Stimulated activated naive B cell treated with anti-CD40 and anti-IgM and Interleukin-4, amounts not matched to agents 10 μg/mL and 1 μg/mL and 100 μg/mL, for 72 hours (primary cell): ENCODE data around the gene HPSE2.

Source experiments
- ATAC-seq, 2 donors: fragments of 150-1000 bp; cut with Tn5 transposase; replicated peaks; 2 replicates each; pipeline ENCODE4 v1.10.0; 2021; ENCODE audit warnings: moderate library complexity in 1 of 2
- DNase-seq: peaks from one replicate; pipeline ENCODE4 v3.0.0; 2021
- H3K27ac Mint-ChIP-seq: one replicate; pipeline ENCODE4 v1.8.0; 2022; ENCODE audit warnings: mild to moderate bottlenecking, mixed read lengths
- H3K27me3 Mint-ChIP-seq, 2 donors: one replicate each; pipeline ENCODE4 v1.8.0; 2022; ENCODE audit warnings: mixed read lengths in 2 of 2
- H3K36me3 Mint-ChIP-seq, 2 donors: one replicate each; pipeline ENCODE4 v1.8.0; 2022; ENCODE audit warnings: mixed read lengths in 2 of 2, mild to moderate bottlenecking in 1 of 2
- H3K4me1 Mint-ChIP-seq, 2 donors: one replicate each; pipeline ENCODE4 v1.8.0; 2022; ENCODE audit warnings: mixed read lengths in 2 of 2, mild to moderate bottlenecking in 1 of 2
- H3K4me3 Mint-ChIP-seq, 2 donors: one replicate each; pipeline ENCODE4 v1.8.0; 2022; ENCODE audit warnings: mild to moderate bottlenecking in 2 of 2, mixed read lengths in 2 of 2, moderate library complexity in 1 of 2
- H3K9me3 Mint-ChIP-seq, 2 donors: one replicate each; pipeline ENCODE4 v1.8.0; 2022; ENCODE audit warnings: mixed read lengths in 2 of 2, mild to moderate bottlenecking in 1 of 2

The HPSE2 gene

GRCh38 chr10:98852686-98853085 lies 383.0 kb downstream of the HPSE2 start:
- Mint-ChIP-seq H3K36me3 (no peaks in the 10 kb centered on the region), H3K27ac (no peak overlapping the region), H3K9me3 (no peaks in the 10 kb centered on the region), H3K4me1 (no peaks in the 10 kb centered on the region), H3K27me3 (peaks cover 13 to 18% of the 10 kb centered on the region in 2 donors), H3K4me3 (no peak overlapping the region)
- DNase-seq (no peak), ATAC-seq (no peak)

GRCh38 chr10:98848361-98848760 lies 387.3 kb downstream of the HPSE2 start:
- ATAC-seq (no peak), DNase-seq (no peak)
- H3K4me1 Mint-ChIP-seq = no peaks in the 10 kb centered on the region
- H3K27ac Mint-ChIP-seq = no peak overlapping the region
- H3K9me3 Mint-ChIP-seq = no peaks in the 10 kb centered on the region
- peaks cover 11 to 21% of the 10 kb centered on the region in 2 donors for H3K27me3 Mint-ChIP-seq
- no peak overlapping the region for H3K4me3 Mint-ChIP-seq
- H3K36me3 Mint-ChIP-seq = no peaks in the 10 kb centered on the region

GRCh38 chr10:98846787-98847186 lies 388.9 kb downstream of the HPSE2 start:
- H3K27ac Mint-ChIP-seq = no peak overlapping the region
- H3K4me3 Mint-ChIP-seq = no peak overlapping the region
- DNase-seq (no peak), ATAC-seq (no peak)
- no peaks in the 10 kb centered on the region for H3K36me3 Mint-ChIP-seq
- no peaks in the 10 kb centered on the region for H3K4me1 Mint-ChIP-seq
- peaks cover 4 to 19% of the 10 kb centered on the region in 2 donors for H3K27me3 Mint-ChIP-seq
- no peaks in the 10 kb centered on the region for H3K9me3 Mint-ChIP-seq

- Mint-ChIP-seq H3K4me1 (no peaks in the 10 kb centered on the region), H3K9me3 (no peaks in the 10 kb centered on the region), H3K27me3 (peaks cover 6 to 25% of the 10 kb centered on the region in 2 donors), H3K27ac (no peak overlapping the region), H3K36me3 (no peaks in the 10 kb centered on the region), H3K4me3 (no peak overlapping the region)
- ATAC-seq = no peak
- no peak for DNase-seq
Measured at GRCh38 chr10:98833542-98833941, 402.1 kb downstream of the HPSE2 start.

DNA sequence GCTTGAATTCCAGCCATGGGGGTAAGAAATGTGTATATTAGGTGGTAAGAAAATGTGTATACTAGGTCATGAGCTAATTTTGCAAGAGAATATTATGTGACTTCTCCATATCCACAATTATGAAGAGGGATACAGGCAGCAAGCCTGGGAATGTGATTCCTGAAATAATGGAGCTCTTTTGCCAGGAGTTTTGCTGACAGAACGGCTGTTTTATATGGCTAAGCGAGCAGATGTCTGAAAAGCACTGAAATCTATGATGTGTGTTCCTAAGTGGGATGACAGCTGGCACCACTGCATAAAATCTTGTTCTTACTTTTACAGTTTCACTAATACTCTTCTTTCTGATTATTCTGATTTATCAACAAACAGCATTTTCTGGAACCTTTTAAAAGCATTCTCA lies 402.9 kb downstream of the HPSE2 start:
- Mint-ChIP-seq H3K27ac (no peak overlapping the region), H3K9me3 (peaks cover 0 to 2% of the 10 kb centered on the region in 2 donors), H3K4me1 (no peaks in the 10 kb centered on the region), H3K36me3 (no peaks in the 10 kb centered on the region), H3K27me3 (peaks cover 8 to 31% of the 10 kb centered on the region in 2 donors), H3K4me3 (no peak overlapping the region)
- ATAC-seq = no peak
- DNase-seq = no peak

DNA sequence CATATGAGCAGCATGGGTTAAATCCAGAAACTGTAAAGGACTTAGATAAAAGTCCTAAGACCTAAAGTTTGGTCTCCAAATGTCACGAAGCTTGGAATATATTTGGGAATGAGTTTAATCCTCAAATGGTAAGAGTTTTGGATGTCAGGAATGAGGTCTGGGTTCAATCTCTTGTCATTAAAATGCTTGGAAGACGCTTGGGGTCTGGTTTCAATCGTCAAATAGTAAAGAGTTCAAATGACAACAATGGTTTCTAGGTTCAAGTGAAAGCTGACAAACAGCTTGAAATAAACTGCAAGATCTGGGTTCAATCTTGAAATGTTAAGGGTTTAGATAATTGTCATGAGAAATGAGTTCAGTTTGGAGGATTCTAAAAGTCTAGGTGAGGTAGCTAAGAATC lies 403.5 kb downstream of the HPSE2 start:
- Mint-ChIP-seq H3K27me3 (peaks cover 8 to 31% of the 10 kb centered on the region in 2 donors), H3K9me3 (peaks cover 0 to 2% of the 10 kb centered on the region in 2 donors), H3K4me1 (no peaks in the 10 kb centered on the region), H3K36me3 (no peaks in the 10 kb centered on the region), H3K4me3 (no peak overlapping the region), H3K27ac (no peak overlapping the region)
- DNase-seq = no peak
- no peak for ATAC-seq

DNA sequence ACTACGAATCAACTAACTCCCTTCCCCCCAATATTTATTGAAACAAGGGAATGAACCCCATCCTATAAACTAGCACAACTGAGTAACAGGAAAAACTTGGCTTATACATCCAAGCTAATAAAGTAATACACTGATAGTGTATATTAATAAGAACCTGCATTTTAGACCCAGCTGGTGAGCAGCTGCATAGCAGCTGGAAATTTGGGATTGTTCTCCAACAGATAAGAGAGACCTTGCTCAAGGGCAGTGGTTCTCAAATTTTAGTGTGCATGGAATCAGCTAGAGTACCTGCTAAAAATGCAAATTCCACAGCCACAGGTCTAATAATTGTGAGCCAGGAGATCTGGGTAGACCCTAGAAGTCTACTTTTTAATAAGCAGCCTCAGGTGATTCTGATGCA lies 404.3 kb downstream of the HPSE2 start:
- Mint-ChIP-seq H3K4me3 (no peak overlapping the region), H3K27ac (no peak overlapping the region), H3K4me1 (no peaks in the 10 kb centered on the region), H3K36me3 (no peaks in the 10 kb centered on the region), H3K9me3 (peaks cover 0 to 2% of the 10 kb centered on the region in 2 donors), H3K27me3 (peaks cover 8 to 31% of the 10 kb centered on the region in 2 donors)
- ATAC-seq = no peak
- no peak for DNase-seq

GRCh38 chr10:98825741-98826140 lies 409.9 kb downstream of the HPSE2 start:
- Mint-ChIP-seq H3K9me3 (peaks cover 0 to 2% of the 10 kb centered on the region in 2 donors), H3K27ac (no peak overlapping the region), H3K27me3 (peaks cover 8 to 23% of the 10 kb centered on the region in 2 donors), H3K4me1 (no peaks in the 10 kb centered on the region), H3K4me3 (no peak overlapping the region), H3K36me3 (no peaks in the 10 kb centered on the region)
- DNase-seq (no peak), ATAC-seq (no peak)

DNA sequence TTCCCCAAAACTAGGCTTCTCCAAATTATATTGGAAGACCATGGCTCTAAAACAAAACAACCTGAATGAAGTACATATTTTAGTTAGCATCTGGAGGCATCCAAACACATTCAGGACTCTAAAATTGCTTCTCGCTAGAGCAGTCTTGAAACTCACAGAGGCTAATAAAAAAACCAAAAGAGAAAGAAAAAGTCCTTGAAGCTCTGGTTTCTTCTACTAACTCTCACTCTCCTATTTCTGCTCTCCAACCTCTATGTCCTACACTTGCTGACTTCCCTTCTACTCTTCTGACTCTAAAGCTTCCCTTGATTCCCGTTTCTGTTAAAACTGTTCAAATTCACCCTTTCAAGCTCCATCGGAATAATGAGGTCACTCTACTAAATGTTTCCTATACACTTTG lies 418.3 kb downstream of the HPSE2 start:
- ATAC-seq (no peak), DNase-seq (no peak)
- no peaks in the 10 kb centered on the region for H3K36me3 Mint-ChIP-seq
- no peaks in the 10 kb centered on the region for H3K9me3 Mint-ChIP-seq
- no peaks in the 10 kb centered on the region for H3K4me1 Mint-ChIP-seq
- H3K27ac Mint-ChIP-seq = no peak overlapping the region
- H3K27me3 Mint-ChIP-seq = peaks cover 7 to 10% of the 10 kb centered on the region in 2 donors
- H3K4me3 Mint-ChIP-seq = no peak overlapping the region

- H3K4me3 Mint-ChIP-seq = no peak overlapping the region
- H3K27me3 Mint-ChIP-seq = peaks cover 6 to 15% of the 10 kb centered on the region in 2 donors
- DNase-seq (no peak), ATAC-seq (no peak)
- H3K27ac Mint-ChIP-seq = no peak overlapping the region
- H3K36me3 Mint-ChIP-seq = no peaks in the 10 kb centered on the region
- H3K4me1 Mint-ChIP-seq = no peaks in the 10 kb centered on the region
- H3K9me3 Mint-ChIP-seq = no peaks in the 10 kb centered on the region
Measured at GRCh38 chr10:98815039-98815885, 420.4 kb downstream of the HPSE2 start.

GRCh38 chr10:98814470-98814869 lies 421.2 kb downstream of the HPSE2 start:
- no peak for DNase-seq
- no peaks in the 10 kb centered on the region for H3K4me1 Mint-ChIP-seq
- H3K4me3 Mint-ChIP-seq = no peak overlapping the region

DNA sequence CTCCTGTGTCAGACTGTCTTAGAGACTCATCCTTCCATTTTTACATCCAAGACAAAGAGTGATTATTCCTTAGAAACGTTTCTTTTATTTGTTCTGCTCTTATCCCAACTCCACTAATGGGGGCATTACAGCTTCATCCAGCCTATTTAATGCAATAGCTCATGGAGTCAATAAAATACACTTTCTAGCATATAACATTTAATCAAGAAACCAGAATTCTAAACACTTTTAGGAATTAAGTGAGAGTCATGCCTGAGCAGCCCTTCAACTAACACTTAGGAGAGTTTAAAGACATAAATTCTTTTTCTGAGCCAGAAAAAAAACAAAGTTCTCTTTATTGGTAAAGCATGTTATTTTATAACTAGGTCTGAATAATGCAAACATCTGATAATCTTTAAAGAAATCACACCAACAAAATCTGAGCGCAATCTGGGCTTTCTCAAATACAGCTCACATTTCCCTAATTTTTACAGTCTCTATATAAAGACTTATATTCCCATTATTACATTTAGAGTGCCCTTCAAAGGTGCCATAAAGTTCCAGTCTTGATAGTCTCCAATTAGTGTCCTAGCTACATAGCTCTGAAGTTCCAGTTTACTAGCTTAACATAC lies 427.3 kb downstream of the HPSE2 start:
- H3K27ac Mint-ChIP-seq = no peak overlapping the region
- no peaks in the 10 kb centered on the region for H3K4me1 Mint-ChIP-seq
- no peaks in the 10 kb centered on the region for H3K9me3 Mint-ChIP-seq
- DNase-seq = no peak
- H3K36me3 Mint-ChIP-seq = no peaks in the 10 kb centered on the region
- no peak for ATAC-seq
- no peak overlapping the region for H3K4me3 Mint-ChIP-seq
- H3K27me3 Mint-ChIP-seq = peaks cover 11 to 19% of the 10 kb centered on the region in 2 donors

More at GRCh38 chr10:98814470-98814869, 421.2 kb downstream of the HPSE2 start:
- H3K9me3 Mint-ChIP-seq = no peaks in the 10 kb centered on the region
- no peak for ATAC-seq
- H3K36me3 Mint-ChIP-seq = no peaks in the 10 kb centered on the region
- no peak overlapping the region for H3K27ac Mint-ChIP-seq
- peaks cover 5 to 15% of the 10 kb centered on the region in 2 donors for H3K27me3 Mint-ChIP-seq

DNA sequence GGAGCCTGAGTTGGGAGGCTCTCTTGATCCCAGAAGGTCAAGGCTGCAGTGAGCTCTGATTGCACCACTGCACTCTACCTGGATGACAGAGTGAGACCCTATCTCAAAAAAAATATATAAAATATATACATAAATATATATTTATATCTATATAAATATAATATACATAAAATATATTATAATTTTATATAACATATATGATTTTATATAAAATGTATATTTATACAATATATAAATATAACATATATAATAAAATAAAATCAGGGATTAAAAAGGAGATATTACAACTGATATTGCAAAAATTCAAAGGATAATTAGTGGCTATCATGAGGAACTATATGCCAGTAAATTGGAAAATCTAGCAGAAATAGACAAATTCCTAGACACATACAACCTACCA lies 435.4 kb downstream of the HPSE2 start:
- Mint-ChIP-seq H3K27ac (no peak overlapping the region), H3K9me3 (peaks cover 0 to 4% of the 10 kb centered on the region in 2 donors), H3K4me1 (no peaks in the 10 kb centered on the region), H3K27me3 (peaks cover 14 to 19% of the 10 kb centered on the region in 2 donors), H3K4me3 (no peak overlapping the region), H3K36me3 (no peaks in the 10 kb centered on the region)
- DNase-seq (no peak), ATAC-seq (no peak)

DNA sequence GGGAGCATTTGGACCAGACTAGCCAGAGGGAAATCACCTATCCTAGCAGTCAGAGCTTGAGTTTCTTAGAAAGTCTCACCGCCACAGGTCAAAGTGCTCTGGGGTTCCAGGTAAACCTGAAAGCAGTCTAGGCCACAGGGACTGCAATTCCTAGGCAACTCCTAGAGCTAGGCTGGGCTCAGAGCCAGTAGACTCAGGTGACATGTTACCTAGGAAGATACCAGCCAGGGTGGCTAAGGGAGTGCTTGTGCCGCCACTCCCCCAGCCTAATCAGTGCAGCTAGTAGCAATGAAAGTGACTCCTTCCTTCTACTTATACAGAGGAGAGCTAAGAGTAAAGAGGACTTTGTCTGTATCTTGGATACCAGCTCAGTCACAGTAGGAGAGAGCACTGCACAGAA lies 440.2 kb downstream of the HPSE2 start:
- Mint-ChIP-seq H3K36me3 (no peaks in the 10 kb centered on the region), H3K27me3 (peaks cover 25 to 30% of the 10 kb centered on the region in 2 donors), H3K9me3 (peaks cover 0 to 4% of the 10 kb centered on the region in 2 donors), H3K4me3 (no peak overlapping the region), H3K27ac (no peak overlapping the region), H3K4me1 (no peaks in the 10 kb centered on the region)
- ATAC-seq = no peak
- no peak for DNase-seq

- ATAC-seq = peak in 1 of 2 donors; percentile 43
- no peaks in the 10 kb centered on the region for H3K36me3 Mint-ChIP-seq
- H3K9me3 Mint-ChIP-seq = no peaks in the 10 kb centered on the region
- H3K27me3 Mint-ChIP-seq = peaks cover 18 to 26% of the 10 kb centered on the region in 2 donors
- H3K27ac Mint-ChIP-seq = no peak overlapping the region
- DNase-seq = no peak
- no peaks in the 10 kb centered on the region for H3K4me1 Mint-ChIP-seq
- H3K4me3 Mint-ChIP-seq = no peak overlapping the region
Measured at GRCh38 chr10:98790817-98791216, 444.8 kb downstream of the HPSE2 start.
